ENCODE data around the gene TSPAN18.

DNA sequence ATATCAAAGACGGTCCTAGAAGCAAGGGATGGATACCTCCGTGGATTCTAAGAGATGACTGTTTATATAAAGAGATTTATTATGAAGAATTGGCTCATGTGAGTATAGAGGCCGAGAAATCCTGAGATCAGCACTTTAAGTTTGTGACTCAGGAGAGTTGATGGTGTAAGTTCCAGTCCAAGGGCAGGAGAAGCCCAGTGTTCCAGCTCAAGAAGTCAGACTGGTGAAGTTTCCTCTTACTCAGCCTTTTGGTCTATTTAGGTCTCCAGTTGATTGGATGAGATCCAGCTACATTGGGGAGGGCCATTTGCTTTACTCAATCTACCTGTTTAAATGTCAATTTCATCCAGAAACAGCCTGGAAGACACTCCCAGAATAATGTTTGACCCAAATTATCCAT, 45.1 kb downstream of the TSPAN18 start:
- TF ChIP-seq, protein P1, sequence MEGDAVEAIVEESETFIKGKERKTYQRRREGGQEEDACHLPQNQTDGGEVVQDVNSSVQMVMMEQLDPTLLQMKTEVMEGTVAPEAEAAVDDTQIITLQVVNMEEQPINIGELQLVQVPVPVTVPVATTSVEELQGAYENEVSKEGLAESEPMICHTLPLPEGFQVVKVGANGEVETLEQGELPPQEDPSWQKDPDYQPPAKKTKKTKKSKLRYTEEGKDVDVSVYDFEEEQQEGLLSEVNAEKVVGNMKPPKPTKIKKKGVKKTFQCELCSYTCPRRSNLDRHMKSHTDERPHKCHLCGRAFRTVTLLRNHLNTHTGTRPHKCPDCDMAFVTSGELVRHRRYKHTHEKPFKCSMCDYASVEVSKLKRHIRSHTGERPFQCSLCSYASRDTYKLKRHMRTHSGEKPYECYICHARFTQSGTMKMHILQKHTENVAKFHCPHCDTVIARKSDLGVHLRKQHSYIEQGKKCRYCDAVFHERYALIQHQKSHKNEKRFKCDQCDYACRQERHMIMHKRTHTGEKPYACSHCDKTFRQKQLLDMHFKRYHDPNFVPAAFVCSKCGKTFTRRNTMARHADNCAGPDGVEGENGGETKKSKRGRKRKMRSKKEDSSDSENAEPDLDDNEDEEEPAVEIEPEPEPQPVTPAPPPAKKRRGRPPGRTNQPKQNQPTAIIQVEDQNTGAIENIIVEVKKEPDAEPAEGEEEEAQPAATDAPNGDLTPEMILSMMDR (conservative IDR thresholded peaks at IDR 0.05; ENCODE audit: low read length) = no peak
- TF ChIP-seq EZH2phosphoT487 (IDR thresholded peaks at IDR 0.05; ENCODE audit: borderline replicate concordance) = no peak
